Parathyroid adenoma (tissue), 2 donors: ENCODE measurements around the gene ITIH5.
"Not testable (repeated sequence)": the region's sequence is repeated elsewhere in the genome, so short reads cannot be mapped to it uniquely, and the experiment has no call there.

Source experiments
- H2AFZ ChIP-seq: fragments of 300-600 bp; sonication (generic); one replicate; pipeline ENCODE4 v1.7.0; 2017; ENCODE audit warnings: antibody characterized with exemption, mild to moderate bottlenecking
- H3K27ac ChIP-seq: fragments of 300-600 bp; sonication (generic); one replicate; pipeline ENCODE4 v1.7.0; 2017
- H3K27me3 ChIP-seq: fragments of 300-600 bp; sonication (generic); one replicate; pipeline ENCODE4 v1.7.0; 2017; ENCODE audit warnings: low read length; ENCODE audit not compliant: control insufficient read depth, insufficient read depth
- H3K36me3 ChIP-seq: fragments of 300-600 bp; sonication (generic); one replicate; pipeline ENCODE4 v1.7.0; 2017; ENCODE audit warnings: low read length; ENCODE audit not compliant: control insufficient read depth, insufficient read depth
- H3K4me1 ChIP-seq: fragments of 300-600 bp; sonication (generic); one replicate; pipeline ENCODE4 v1.7.0; 2017; ENCODE audit warnings: control low read depth
- H3K4me2 ChIP-seq: fragments of 300-600 bp; sonication (generic); one replicate; pipeline ENCODE4 v1.7.0; 2017; ENCODE audit warnings: low read length
- H3K4me3 ChIP-seq: fragments of 300-600 bp; sonication (generic); one replicate; pipeline ENCODE4 v1.7.0; 2017; ENCODE audit warnings: low read depth, low read length
- H3K79me2 ChIP-seq: fragments of 300-600 bp; sonication (generic); one replicate; pipeline ENCODE4 v1.7.0; 2017; ENCODE audit warnings: control low read depth
- H3K9ac ChIP-seq: fragments of 300-600 bp; sonication (generic); one replicate; pipeline ENCODE4 v1.7.0; 2017; ENCODE audit warnings: mild to moderate bottlenecking
- H3K9me3 ChIP-seq: fragments of 300-600 bp; sonication (generic); one replicate; pipeline ENCODE4 v1.7.0; 2017; ENCODE audit warnings: low read length; ENCODE audit not compliant: control insufficient read depth
- TF ChIP-seq, protein P1 (sequence below): fragments of 300-600 bp; sonication (generic); IDR thresholded peaks from one replicate; pipeline ENCODE4 v1.7.0; 2017; ENCODE audit warnings: antibody characterized with exemption, mild to moderate bottlenecking
- donor health status: primary hyperparathyroidism.

Gene ITIH5

DNA sequence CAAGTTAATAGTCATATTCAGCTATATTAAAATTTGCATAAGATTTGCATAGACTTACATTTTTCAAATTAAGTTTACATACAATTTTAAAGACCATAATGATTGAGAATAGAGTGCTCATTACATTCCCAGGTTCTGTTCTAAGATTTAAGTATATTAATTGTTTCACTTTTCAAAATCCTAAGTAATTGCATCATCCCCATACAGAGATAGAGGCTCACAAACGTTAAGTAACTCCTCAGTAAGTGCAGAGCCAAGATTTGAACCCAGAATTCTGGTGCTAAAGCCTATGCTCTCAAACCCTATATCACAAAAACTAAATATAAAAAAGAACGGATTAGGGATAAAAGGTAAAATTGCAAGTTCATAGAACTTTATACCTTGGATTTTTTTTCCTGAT lies 2.1 kb downstream of the ITIH5 start:
- Histone ChIP-seq H3K9me3 (no peaks in the 10 kb centered on the region), H3K36me3 (no peaks in the 10 kb centered on the region), H3K9ac (no peak overlapping the region), H3K79me2 (no peaks in the 10 kb centered on the region), H3K4me2 (no peak overlapping the region), H3K27me3 (no peaks in the 10 kb centered on the region), H3K4me1 (no peaks in the 10 kb centered on the region), H2AFZ (no peak overlapping the region), H3K27ac (no peak overlapping the region), H3K4me3 (peak overlapping the region; percentile 1)
- TF ChIP-seq, protein P1, sequence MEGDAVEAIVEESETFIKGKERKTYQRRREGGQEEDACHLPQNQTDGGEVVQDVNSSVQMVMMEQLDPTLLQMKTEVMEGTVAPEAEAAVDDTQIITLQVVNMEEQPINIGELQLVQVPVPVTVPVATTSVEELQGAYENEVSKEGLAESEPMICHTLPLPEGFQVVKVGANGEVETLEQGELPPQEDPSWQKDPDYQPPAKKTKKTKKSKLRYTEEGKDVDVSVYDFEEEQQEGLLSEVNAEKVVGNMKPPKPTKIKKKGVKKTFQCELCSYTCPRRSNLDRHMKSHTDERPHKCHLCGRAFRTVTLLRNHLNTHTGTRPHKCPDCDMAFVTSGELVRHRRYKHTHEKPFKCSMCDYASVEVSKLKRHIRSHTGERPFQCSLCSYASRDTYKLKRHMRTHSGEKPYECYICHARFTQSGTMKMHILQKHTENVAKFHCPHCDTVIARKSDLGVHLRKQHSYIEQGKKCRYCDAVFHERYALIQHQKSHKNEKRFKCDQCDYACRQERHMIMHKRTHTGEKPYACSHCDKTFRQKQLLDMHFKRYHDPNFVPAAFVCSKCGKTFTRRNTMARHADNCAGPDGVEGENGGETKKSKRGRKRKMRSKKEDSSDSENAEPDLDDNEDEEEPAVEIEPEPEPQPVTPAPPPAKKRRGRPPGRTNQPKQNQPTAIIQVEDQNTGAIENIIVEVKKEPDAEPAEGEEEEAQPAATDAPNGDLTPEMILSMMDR = no peak

DNA sequence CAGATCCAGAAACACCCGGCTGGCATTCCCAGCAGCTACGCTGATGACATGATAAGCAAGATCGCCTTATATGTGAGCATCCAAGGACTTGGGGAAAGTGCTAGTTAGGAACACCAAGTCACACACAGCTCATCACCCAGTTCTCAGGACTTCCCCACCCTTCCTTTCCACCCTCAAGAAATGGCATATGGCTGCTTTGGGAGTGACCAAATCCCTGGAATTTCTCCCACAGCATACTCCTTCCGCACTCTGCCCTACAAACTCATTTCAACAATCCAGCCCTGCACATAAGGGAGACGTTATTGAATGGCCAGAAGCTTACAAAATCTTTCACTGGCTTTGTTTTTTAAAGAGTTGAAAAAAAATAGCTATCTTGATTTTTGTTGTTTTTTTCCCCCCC lies 4.2 kb downstream of the ITIH5 start:
- H3K79me2 ChIP-seq = no peaks in the 10 kb centered on the region
- H3K27ac ChIP-seq = no peak overlapping the region
- TF ChIP-seq, protein P1 = no peak
- H3K4me1 ChIP-seq = no peaks in the 10 kb centered on the region
- no peak overlapping the region for H2AFZ ChIP-seq
- no peaks in the 10 kb centered on the region for H3K9me3 ChIP-seq
- no peak overlapping the region for H3K4me3 ChIP-seq
- H3K4me2 ChIP-seq = no peak overlapping the region
- H3K36me3 ChIP-seq = no peaks in the 10 kb centered on the region
- H3K27me3 ChIP-seq = no peaks in the 10 kb centered on the region
- H3K9ac ChIP-seq = no peak overlapping the region

DNA sequence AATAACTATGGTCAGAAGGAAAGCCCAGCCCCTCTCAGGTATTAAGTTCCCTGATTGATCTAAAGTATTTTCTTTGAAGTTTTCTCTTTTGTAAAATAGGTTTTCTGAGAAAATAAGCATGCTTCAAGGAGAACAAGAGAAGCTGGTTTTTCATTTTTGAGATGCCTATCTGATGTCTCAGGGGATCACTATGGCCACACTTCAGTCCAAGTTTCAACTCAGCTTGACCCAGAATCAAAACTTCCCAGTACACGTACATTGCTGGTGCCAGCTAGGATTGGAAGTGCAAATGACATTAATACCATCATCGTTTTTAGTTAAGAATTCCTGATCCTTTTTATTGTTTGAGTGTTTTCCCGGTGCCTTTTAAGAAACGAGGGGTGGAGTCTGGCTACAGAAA lies 7.2 kb downstream of the ITIH5 start:
- Histone ChIP-seq H3K36me3 (no peaks in the 10 kb centered on the region), H3K4me3 (no peak overlapping the region), H3K79me2 (no peaks in the 10 kb centered on the region), H3K27me3 (no peaks in the 10 kb centered on the region), H3K27ac (no peak overlapping the region), H3K9ac (no peak overlapping the region), H3K4me1 (no peaks in the 10 kb centered on the region), H3K4me2 (no peak overlapping the region), H2AFZ (no peak overlapping the region), H3K9me3 (no peaks in the 10 kb centered on the region)
- TF ChIP-seq, protein P1 = no peak

DNA sequence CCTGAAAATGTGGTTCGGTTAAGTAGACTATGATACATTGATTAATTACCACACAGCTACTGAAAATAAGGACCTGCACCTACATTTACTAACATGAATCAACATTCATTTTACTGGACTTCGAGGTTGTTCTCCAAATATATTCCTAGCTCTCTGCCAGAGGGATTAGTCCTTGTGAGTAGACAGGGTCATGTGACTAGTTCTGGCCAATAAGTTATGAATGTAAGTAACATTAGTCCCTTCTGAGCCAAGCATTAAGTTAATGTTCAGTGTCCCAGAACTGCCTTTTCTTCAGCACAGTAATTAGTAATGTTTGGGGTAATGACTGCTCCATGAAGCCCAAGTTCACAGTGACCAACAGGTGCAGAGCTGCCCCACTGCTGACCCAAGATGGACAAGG lies 9.2 kb downstream of the ITIH5 start:
- H2AFZ ChIP-seq = no peak overlapping the region
- no peak overlapping the region for H3K4me3 ChIP-seq
- no peaks in the 10 kb centered on the region for H3K79me2 ChIP-seq
- H3K9ac ChIP-seq = no peak overlapping the region
- H3K27ac ChIP-seq = no peak overlapping the region
- no peaks in the 10 kb centered on the region for H3K27me3 ChIP-seq
- TF ChIP-seq, protein P1 = no peak
- H3K4me1 ChIP-seq = no peaks in the 10 kb centered on the region
- no peaks in the 10 kb centered on the region for H3K36me3 ChIP-seq
- H3K4me2 ChIP-seq = no peak overlapping the region
- no peaks in the 10 kb centered on the region for H3K9me3 ChIP-seq

DNA sequence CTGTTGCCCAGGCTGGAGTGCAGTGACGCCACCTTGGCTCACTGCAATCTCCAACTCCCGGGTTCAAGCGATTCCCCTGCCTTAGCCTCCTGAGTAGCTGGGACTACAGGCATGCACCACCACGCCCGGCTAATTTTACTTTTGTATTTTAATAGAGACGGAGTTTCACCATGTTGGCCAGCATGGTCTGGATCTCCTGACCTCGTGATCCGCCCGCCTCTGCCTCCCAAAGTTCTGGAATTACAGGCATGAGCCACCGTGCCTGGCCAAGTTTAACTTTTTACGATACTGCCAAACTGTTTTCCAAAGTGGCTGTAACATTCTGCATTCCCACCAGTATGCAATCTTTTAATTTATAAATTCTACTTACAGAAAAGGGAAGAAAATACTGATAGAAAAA lies 9.7 kb downstream of the ITIH5 start:
- not testable (repeated sequence) for H3K9ac ChIP-seq, H3K4me2 ChIP-seq, H3K79me2 ChIP-seq, H3K4me3 ChIP-seq, H3K9me3 ChIP-seq, H3K36me3 ChIP-seq, H3K4me1 ChIP-seq, H3K27ac ChIP-seq, H2AFZ ChIP-seq, H3K27me3 ChIP-seq
